GM12874 (cell line): ENCODE data around the gene KCNJ4.

Experiments
- CTCF ChIP-seq: IDR thresholded peaks from 2 replicates; pipeline ENCODE4 v1.5.1; 2011; ENCODE audit warnings: low read depth, mild to moderate bottlenecking, control low read depth, low read length, moderate library complexity; ENCODE audit not compliant: insufficient read depth

The KCNJ4 gene

GRCh38 chr22:38462960-38463784, 8.2 kb upstream of the KCNJ4 start:
- TF ChIP-seq CTCF, result no peak

- no peak for TF ChIP-seq CTCF
Measured at GRCh38 chr22:38461414-38462081, 6.5 kb upstream of the KCNJ4 start.

GRCh38 chr22:38461057-38461413, 6.0 kb upstream of the KCNJ4 start:
- TF ChIP-seq CTCF, result no peak

- no peak for TF ChIP-seq CTCF
Measured at GRCh38 chr22:38460426-38460840, 5.4 kb upstream of the KCNJ4 start.

GRCh38 chr22:38456841-38457699, 2.1 kb upstream of the KCNJ4 start:
- TF ChIP-seq CTCF, result no peak

- no peak for TF ChIP-seq CTCF
Measured at GRCh38 chr22:38456272-38456835, 1.4 kb upstream of the KCNJ4 start.
